AG09319 (cell line): ENCODE results near the gene PUM2.

Experiments used
- DNase-seq: peaks from one replicate; pipeline ENCODE4 v3.0.0-alpha.2; 2010; ENCODE audit warnings: low read depth; ENCODE audit errors: extremely low read depth
- CTCF ChIP-seq: IDR thresholded peaks from 2 replicates; pipeline ENCODE4 v1.5.1; 2011; ENCODE audit warnings: low read depth, mild to moderate bottlenecking, inconsistent platforms, low read length, moderate library complexity

Gene PUM2

GRCh38 chr2:20214566-20215182, 136.0 kb downstream of the PUM2 start:
- no peak for DNase-seq
- no peak for TF ChIP-seq CTCF

- no peak for TF ChIP-seq CTCF
- no peak for DNase-seq
Measured at GRCh38 chr2:20213651-20214565, 136.7 kb downstream of the PUM2 start.

- no peak for DNase-seq
- TF ChIP-seq CTCF = no peak
Measured at GRCh38 chr2:20212871-20213503, 137.7 kb downstream of the PUM2 start.

- no peak for DNase-seq
- no peak for TF ChIP-seq CTCF
Measured at GRCh38 chr2:20212459-20212870, 138.2 kb downstream of the PUM2 start.

GRCh38 chr2:20211860-20212458, 138.7 kb downstream of the PUM2 start:
- no peak for TF ChIP-seq CTCF
- DNase-seq = no peak

GRCh38 chr2:20211420-20211819, 139.2 kb downstream of the PUM2 start:
- TF ChIP-seq CTCF = no peak
- no peak for DNase-seq
